CD4-positive, alpha-beta T cell treated with Interferon gamma for 1 hour (primary cell): ENCODE results near the gene CEACAM16.
"Not testable (repeated sequence)": the region's sequence is repeated elsewhere in the genome, so short reads cannot be mapped to it uniquely, and the experiment has no call there.

Experiments
- DNase-seq: peaks from one replicate; pipeline ENCODE4 v3.0.0-alpha.2; 2020

CEACAM16 gene

DNA sequence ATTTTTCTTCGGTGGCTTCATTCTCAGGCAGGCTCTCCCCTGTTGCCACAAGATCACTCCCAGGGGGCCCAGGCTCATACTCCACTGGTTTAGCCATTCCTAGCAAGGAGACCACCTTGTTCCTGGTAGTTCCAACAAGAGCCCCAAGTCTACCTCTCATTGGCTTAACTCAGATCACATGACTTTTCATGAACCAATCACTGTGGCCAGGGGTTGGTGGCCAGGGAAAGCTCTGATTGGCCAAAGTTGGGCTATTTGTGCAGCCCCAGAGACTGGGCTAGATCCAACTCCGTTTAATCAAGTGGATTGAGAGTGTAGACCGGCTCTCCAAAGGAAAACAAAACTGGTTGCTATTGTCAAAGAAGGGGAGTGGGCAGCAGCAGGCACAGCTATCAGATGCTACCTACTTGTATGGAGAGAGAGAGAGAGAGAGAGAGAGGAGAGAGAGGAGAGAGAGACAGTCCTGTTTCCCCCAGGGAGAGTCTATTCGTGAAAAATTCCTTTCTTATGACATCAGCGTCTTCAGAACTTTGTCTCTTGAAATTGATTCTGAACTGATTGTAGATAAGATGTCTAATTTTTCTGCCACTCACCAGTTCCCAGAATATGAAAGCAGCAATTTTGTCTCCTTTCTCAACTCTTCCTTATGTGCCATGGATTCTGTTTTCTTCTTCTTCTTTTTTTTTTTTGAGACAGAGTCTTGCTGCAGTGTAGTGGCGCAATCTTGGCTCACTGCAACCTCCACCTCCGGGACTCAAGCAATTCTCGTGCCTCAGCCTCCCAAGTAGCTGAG lies 21.7 kb upstream of the CEACAM16 start:
- DNase-seq: no peak

- DNase-seq: no peak
These were observed 18.4 kb upstream of the CEACAM16 start for GRCh38 chr19:44680536-44680935.

DNA sequence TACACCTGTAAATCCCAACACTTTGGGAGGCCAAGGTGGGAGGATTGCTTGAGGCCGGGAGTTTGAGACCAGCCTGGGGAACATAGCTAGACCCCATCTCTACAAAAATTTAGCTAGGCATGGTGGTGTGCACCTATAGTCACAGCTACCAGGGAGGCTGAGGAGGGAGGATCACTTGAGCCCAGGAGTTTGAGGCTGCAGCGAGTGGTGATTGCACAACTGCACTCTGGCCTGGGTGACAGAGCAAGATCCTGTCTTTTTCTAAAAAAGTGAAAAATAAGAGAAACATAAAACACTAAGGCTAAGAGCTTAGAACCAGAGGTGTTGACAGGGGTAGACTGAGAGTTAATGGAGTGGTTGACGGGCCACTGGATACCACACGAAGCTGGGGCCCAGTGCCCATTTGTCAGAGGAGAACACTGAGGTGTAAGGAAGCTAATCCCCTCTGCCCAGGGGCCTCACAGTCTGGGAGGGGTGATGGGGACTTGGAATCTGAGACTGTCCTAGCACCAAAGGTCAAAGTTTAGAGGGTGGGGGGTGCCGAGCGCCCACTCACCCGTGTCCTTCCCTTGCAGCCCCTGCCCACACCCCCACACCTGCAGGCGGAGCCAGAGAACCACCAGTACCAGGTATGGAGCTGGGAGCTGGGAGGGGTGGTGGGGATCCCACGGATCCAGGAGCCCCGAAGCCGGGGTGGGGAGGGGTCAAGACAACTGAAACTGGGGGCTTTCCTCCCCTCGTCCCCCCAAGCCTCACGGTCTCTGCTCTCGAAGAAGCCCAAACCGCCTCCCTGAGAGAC lies 16.8 kb upstream of the CEACAM16 start:
- DNase-seq: no peak

DNA sequence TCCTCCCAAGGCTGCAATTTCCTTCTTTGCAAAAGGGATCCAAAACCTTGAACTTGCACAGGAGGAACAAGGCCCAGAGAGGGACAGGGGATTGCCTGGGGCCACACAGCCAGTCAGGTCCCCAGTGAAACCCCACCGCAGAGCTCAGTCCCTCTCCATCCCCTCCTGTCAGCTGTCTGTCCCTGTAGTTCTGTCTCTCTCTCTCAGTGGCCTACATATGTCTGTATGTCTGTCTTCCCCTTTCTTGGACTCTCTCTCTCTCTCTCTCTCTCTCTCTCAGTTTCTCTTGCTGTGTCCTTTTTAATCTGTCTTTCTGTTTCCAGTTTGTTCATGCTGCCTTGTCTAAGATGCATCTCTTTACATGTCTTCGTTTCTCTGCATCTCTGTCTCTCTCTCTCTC lies 16.1 kb upstream of the CEACAM16 start:
- DNase-seq: no peak

GRCh38 chr19:44683434-44684210 lies 15.3 kb upstream of the CEACAM16 start:
- no peak for DNase-seq

DNA sequence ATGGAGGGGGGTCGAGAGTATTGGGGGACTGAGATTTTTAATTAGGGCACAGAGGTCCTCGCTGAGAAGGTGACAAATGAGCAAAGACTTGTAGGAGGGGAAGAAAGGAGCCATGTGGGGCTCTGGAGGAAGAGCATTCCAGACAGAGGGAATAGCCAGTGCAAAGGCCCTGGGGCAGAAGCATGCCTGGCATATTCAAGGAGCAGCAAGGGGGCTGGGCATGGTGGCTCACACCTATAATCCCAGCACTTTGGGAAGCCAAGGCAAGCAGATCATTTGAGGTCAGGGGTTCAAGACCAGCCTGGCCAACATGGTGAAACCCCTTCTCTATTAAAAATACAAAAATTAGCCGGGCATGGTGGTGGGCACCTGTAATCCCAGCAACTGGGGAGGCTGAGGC lies 14.6 kb upstream of the CEACAM16 start:
- not testable (repeated sequence) for DNase-seq

GRCh38 chr19:44684892-44685863 lies 13.8 kb upstream of the CEACAM16 start:
- DNase-seq: peak; percentile 15

GRCh38 chr19:44685877-44686276 lies 13.1 kb upstream of the CEACAM16 start:
- DNase-seq: no peak

DNA sequence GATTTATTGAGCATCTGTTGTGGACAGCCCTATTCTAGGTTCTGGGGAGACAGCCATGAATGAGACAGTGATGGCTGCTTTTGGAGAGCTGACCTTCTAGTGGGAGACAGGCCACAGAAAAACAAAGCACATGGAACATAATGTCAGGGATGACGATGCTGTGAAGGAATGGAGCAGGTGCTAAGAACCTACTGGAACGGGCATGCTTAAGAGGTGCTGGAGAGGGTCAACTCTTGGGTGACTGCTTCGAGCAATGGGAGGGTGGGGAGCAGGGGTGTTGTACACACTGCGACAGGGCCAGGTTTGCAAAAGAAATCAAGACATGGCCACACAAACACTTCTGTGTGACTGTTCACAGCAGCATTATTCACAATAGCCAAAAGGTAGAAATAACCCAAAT lies 12.1 kb upstream of the CEACAM16 start:
- DNase-seq: no peak

DNA sequence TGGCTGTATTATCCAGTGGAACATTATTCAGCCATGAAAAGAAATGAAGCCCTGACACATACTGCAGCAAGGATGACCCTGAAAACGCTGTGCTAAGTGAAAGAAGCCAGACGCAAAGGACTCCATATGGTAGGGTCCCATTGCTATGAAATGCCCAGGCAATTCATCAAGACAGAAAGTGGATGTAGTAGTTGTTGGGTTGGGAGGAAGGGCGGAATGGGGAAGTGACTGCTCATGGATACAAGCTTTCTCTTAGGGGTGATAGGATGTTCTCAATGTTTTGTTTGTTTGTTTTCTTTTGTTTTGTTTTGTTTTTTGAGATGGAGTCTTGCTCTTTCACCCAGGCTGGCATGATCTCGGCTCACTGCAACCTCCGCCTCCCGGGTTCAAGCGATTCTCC lies 11.1 kb upstream of the CEACAM16 start:
- no peak for DNase-seq

DNA sequence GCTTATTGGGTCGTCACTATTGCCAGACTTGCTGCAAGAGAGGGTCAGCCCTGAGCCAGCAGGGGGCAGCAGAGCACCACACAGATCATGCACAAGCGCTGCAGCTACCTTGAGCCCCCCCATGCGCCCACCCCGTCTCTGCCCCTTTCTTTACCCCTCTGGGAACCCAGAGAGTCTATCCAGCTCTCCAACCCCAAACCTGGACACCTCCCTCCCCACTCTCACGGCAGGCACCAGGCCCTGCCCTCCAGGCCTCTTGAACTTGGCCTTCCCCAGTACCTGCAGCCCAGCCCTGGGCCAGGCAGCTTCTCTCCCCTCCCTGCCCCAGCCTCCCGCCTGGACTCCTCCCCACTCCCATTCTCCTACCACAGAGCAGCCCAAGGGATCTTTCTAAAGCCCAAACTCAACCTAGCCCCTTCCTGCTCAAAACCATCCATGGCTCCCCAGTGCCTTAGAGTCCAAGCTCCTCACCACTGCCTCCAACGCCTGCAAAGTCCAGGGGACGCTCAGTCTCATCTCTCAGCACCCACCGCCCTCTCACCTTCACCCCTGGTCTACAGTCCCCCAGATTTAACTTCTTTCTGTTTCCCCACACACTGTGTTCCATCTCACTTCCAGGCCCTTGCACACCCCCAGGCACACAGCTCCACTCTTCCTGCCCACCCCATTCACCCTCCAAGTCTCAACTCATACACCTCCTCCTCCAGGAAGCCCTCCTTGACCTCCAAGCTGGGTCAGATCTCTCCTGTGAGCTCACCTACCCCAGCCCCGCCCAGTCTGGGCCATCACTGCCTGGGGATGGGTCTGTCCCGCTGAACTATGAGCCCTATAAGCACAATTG lies 9.4 kb upstream of the CEACAM16 start:
- DNase-seq: peak; percentile 72

GRCh38 chr19:44690131-44690440 lies 8.9 kb upstream of the CEACAM16 start:
- no peak for DNase-seq

- DNase-seq: no peak
These were observed 6.6 kb upstream of the CEACAM16 start for GRCh38 chr19:44692379-44692721.

- DNase-seq: no peak
These were observed 4.8 kb upstream of the CEACAM16 start for GRCh38 chr19:44694184-44694579.

DNA sequence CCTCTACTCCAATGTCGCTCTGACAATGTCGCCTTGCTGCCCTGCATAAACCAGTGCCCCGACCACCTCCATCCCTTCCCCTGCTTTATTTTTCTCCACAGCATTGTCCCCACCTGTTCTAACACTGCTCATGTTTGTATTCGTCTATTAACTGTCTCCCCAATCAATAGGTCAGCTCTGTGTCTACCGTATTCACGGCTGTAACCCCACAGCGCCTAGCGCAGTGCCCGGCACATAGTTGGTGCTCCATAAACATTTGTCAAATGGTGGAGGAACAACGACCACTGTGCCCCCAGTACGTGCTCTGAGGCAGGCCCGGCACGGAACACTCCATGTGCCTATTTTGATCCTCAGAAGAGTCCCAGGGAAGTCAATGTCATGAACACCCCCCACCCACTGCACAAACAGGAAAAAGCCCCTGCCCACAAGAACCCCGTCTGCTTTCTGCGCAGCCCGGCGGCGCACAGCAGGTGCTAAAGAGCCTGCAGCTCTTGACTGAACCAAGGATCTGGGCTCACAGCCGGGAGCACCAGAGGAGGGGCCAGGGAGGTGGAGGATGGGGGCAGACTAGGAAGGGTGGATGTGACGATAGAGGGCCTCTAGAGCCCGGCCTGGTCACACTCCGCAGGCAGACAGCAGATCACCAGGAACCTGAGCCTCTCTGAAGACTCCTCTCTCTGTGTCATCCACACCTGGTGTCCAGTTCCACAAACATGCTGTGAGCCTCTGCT lies 1.8 kb upstream of the CEACAM16 start:
- DNase-seq: no peak

GRCh38 chr19:44697670-44698034 lies 1.3 kb upstream of the CEACAM16 start:
- no peak for DNase-seq

DNA sequence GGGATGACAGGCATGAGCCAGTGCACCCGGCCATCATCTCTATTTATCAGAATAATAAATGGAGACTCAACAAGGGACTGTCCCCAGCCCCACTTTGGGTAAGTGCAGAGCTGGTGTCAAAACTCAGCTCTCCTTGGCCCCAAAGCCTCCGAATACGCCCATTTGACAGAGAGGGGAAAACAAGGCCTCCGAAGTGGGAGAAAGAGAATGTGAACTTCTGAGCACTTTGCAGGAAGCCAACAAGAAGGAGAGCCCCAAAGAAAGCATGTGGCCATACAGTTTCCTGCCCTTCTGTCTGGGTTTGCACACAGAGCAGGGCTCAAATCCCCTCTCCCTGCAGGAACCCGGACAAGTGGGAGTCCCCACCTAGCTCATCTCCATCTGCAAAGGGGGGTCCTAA lies 1.6 kb downstream of the CEACAM16 start:
- no peak for DNase-seq

GRCh38 chr19:44701228-44701627 lies 2.3 kb downstream of the CEACAM16 start:
- DNase-seq: no peak

- DNase-seq: no peak
These were observed 3.7 kb downstream of the CEACAM16 start for GRCh38 chr19:44702551-44703176.

- no peak for DNase-seq
These were observed 4.6 kb downstream of the CEACAM16 start for GRCh38 chr19:44703336-44704078.
